MM.1S (cell line): Measurements from ENCODE around the gene CCDC157.

ENCODE experiments used
- CTCF ChIP-seq: fragments of 300-600 bp; sonication (generic); IDR thresholded peaks from 2 replicates; pipeline ENCODE4 v1.5.1; 2016; ENCODE audit warnings: antibody characterized with exemption, low read length, mixed read lengths
- EZH2 ChIP-seq: fragments of 300-600 bp; sonication (generic); optimal IDR thresholded peaks from 2 replicates; pipeline ENCODE3; 2017; ENCODE audit warnings: low read depth, mild to moderate bottlenecking, antibody characterized with exemption, low read length, mixed read lengths
- EZH2phosphoT487 ChIP-seq: fragments of 300-600 bp; sonication (generic); IDR thresholded peaks from 2 replicates; pipeline ENCODE4 v1.6.1; 2018; ENCODE audit warnings: antibody characterized with exemption, low read length

- no peak for TF ChIP-seq CTCF
- TF ChIP-seq EZH2: no peak
- no peak for TF ChIP-seq EZH2phosphoT487
Observed at GRCh38 chr22:30314915-30315314, 41.9 kb upstream of the CCDC157 start.
